ENCODE results near the gene FLNB.

The FLNB gene

DNA sequence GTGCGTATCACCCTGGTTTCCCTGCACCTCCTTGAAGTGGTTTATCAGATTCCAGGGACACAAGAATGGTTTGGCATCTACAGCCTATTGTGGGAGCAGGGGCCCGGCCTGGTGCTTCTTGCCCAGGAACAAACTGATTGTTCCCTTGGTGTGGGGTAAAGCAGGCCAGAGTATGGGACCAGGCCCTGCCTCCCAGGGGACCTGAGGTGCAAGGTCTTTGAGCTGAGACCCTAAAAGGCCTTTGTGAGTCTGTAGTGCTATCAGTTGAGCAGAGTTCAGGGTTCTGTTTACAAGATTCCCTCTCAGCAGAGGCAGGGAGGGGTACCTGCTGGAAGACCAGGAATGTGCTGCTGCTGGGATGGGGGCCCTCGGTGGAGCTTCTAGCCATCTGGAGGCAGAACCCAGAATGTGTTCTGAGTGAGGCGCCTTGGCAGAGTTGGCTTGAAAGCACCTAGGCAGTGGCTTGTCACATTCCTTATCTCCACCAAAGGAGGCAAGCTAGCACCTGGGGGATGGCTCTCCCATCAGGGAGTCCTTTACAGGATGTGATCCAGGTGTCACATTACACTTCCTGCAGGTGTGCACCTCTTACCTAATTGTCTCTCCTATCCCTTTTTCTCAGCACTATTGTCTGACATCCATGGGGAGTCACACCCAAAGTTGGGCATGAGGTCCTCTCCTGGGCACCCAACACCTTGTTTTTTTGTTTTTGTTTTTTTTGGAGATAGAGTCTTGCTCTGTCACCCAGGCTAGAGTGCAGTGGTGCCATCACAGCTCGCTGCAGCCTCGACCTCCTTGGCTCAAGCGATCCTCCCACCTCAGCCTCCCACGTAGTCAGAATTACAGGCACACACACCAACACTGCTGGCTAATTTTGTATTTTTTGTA lies 13.1 kb downstream of the FLNB start:
- no peak for TF ChIP-seq TAF1 (IDR thresholded peaks at IDR 0.05; ENCODE audit: borderline replicate concordance, insufficient read depth, low read length)
- TF ChIP-seq FOXP2 (optimal IDR thresholded peaks at IDR 0.05; ENCODE audit: borderline replicate concordance, extremely low read depth, extremely low read length, insufficient read depth) = no peak
- TF ChIP-seq SIN3A (IDR thresholded peaks at IDR 0.05; ENCODE audit: borderline replicate concordance, insufficient read depth, low read length) = no peak
- TF ChIP-seq, protein P1, sequence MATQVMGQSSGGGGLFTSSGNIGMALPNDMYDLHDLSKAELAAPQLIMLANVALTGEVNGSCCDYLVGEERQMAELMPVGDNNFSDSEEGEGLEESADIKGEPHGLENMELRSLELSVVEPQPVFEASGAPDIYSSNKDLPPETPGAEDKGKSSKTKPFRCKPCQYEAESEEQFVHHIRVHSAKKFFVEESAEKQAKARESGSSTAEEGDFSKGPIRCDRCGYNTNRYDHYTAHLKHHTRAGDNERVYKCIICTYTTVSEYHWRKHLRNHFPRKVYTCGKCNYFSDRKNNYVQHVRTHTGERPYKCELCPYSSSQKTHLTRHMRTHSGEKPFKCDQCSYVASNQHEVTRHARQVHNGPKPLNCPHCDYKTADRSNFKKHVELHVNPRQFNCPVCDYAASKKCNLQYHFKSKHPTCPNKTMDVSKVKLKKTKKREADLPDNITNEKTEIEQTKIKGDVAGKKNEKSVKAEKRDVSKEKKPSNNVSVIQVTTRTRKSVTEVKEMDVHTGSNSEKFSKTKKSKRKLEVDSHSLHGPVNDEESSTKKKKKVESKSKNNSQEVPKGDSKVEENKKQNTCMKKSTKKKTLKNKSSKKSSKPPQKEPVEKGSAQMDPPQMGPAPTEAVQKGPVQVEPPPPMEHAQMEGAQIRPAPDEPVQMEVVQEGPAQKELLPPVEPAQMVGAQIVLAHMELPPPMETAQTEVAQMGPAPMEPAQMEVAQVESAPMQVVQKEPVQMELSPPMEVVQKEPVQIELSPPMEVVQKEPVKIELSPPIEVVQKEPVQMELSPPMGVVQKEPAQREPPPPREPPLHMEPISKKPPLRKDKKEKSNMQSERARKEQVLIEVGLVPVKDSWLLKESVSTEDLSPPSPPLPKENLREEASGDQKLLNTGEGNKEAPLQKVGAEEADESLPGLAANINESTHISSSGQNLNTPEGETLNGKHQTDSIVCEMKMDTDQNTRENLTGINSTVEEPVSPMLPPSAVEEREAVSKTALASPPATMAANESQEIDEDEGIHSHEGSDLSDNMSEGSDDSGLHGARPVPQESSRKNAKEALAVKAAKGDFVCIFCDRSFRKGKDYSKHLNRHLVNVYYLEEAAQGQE (IDR thresholded peaks at IDR 0.05; ENCODE audit: insufficient read depth in 1 of 2, low read depth in 2 of 2, low read length in 2 of 2) = no peak
- no peak for TF ChIP-seq POLR2AphosphoS5 (IDR thresholded peaks at IDR 0.05; ENCODE audit: low read depth, low read length)

DNA sequence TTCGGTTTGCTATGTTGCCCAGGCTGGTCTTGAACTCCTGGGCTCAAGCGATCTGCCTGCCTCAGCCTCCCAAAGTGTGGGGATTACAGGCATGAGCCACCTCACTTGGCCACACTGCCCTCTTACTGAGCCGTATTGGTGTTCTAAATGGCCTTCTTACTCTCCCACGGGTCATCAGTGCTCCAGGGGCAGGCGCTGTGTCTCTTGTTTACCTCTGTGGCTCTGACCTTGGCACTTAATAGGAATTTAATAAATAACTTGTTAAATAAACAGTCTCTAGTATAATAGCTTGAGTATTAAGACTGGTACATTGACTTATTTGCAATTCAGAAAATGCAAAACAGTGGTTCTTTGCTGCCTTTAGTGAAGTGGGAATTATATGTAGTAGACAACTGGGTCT lies 13.7 kb downstream of the FLNB start:
- no peak for TF ChIP-seq TAF1 (IDR thresholded peaks at IDR 0.05; ENCODE audit: borderline replicate concordance, insufficient read depth, low read length)
- TF ChIP-seq, protein P1 (IDR thresholded peaks at IDR 0.05; ENCODE audit: insufficient read depth in 1 of 2, low read depth in 2 of 2, low read length in 2 of 2) = no peak
- no peak for TF ChIP-seq POLR2AphosphoS5 (IDR thresholded peaks at IDR 0.05; ENCODE audit: low read depth, low read length)
- TF ChIP-seq FOXP2 (optimal IDR thresholded peaks at IDR 0.05; ENCODE audit: borderline replicate concordance, extremely low read depth, extremely low read length, insufficient read depth) = no peak
- TF ChIP-seq SIN3A (IDR thresholded peaks at IDR 0.05; ENCODE audit: borderline replicate concordance, insufficient read depth, low read length) = no peak

DNA sequence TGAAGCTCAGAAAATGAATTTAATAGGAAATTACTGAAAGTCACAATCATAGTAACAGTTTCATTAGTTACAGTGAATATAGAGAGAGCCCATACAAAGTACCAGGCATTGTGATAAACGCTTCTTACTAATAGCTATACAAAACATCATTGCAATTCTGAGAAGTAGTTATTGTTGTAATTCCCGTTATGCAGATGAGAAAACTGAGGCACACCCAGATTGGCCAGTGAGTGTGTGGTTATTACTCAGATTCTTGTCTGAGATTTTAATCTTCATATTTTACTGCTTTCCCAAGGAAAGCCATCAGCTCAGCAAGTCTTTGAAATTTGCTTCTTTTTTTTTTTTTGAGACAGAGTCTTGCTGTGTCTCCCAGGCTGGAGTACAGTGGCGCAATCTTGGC lies 14.3 kb downstream of the FLNB start:
- TF ChIP-seq, protein P1 (IDR thresholded peaks at IDR 0.05; ENCODE audit: insufficient read depth in 1 of 2, low read depth in 2 of 2, low read length in 2 of 2) = no peak
- TF ChIP-seq POLR2AphosphoS5 (IDR thresholded peaks at IDR 0.05; ENCODE audit: low read depth, low read length) (no peak), SIN3A (IDR thresholded peaks at IDR 0.05; ENCODE audit: borderline replicate concordance, insufficient read depth, low read length) (no peak), FOXP2 (optimal IDR thresholded peaks at IDR 0.05; ENCODE audit: borderline replicate concordance, extremely low read depth, extremely low read length, insufficient read depth) (no peak), TAF1 (IDR thresholded peaks at IDR 0.05; ENCODE audit: borderline replicate concordance, insufficient read depth, low read length) (no peak)

DNA sequence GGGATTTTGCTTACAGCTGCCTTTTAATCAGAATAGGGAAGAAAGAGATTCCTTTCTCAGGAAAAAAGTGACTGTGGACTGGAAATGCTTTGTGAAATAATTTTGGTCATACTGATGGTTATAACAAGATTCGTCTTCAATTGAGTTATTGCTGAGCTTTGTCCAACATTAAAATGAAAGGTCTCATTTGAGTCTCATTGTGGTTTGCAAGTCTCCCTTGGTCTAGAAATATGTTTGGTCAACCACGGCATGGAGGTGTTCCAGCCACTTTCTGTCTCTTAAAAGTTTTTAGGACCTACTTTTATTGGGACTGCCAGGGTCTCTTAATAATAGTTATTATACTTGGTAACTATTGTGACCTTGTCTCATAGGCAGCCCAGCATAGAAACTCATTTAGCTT lies 15.3 kb downstream of the FLNB start:
- TF ChIP-seq POLR2AphosphoS5 (IDR thresholded peaks at IDR 0.05; ENCODE audit: low read depth, low read length) = no peak
- TF ChIP-seq, protein P1 (IDR thresholded peaks at IDR 0.05; ENCODE audit: insufficient read depth in 1 of 2, low read depth in 2 of 2, low read length in 2 of 2) = no peak
- TF ChIP-seq SIN3A (IDR thresholded peaks at IDR 0.05; ENCODE audit: borderline replicate concordance, insufficient read depth, low read length) = no peak
- no peak for TF ChIP-seq TAF1 (IDR thresholded peaks at IDR 0.05; ENCODE audit: borderline replicate concordance, insufficient read depth, low read length)
- no peak for TF ChIP-seq FOXP2 (optimal IDR thresholded peaks at IDR 0.05; ENCODE audit: borderline replicate concordance, extremely low read depth, extremely low read length, insufficient read depth)

Data from PFSK-1 (cell line).